Measurements from ENCODE around the gene PDE6D. TPM values are rescaled to one million over a fixed set of nuclear protein-coding genes. Genes with fewer than 3 reads are reported as not detected.

The PDE6D gene
- total and polyA plus RNA-seq, 5 donors = 13.3 to 24.3 (median 17.7) TPM

DNA sequence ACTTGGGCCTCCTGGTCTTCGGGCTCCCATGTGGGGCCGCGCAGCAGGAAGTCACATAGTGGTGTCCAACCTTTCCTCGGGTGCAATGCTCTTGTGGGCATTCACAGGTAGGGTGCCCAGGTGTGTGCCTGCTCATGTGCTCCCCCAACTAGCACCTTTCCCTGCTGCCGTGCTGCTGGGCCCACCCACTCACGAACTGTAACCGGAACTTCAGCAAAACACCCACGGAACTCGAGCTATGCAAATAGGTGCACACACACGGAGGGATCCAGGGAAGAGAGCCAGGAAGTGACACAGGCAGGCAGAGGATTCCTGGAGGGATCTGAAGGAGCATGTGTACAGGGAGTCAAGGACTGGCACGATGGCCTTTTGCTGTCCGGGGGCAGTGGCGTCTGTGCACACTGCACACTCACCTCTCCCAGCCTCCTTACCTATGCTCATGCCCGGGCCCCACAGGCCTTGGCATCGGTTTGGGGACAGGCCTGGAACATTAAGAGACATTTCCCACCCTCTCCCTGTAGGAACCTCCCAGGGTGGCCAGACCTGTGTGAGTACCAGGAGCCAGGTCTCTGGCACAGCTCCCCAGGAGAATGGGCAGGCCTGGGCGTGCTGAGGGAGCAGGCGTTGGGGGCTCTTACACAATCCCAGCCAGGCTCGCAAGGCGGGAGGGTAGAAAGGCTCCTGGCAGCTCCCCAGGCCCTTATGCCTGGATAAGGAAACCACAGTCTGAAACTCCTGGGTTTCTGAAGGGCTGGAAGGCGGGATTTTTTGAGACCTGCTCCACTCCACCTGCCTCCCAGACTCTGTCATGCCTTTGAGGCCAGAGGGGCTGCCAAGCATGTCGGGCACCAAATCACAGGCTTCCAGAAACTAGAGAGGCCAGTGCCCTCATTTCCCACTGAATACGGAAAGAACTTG is 79.4 kb downstream of the PDE6D start:
- DNase-seq (peak; percentile 71 to 81 (median 80)), ATAC-seq (peak in 1 of 2 donors; percentile 4)
- intact Hi-C loops (cut with DNase I) = no loop called here
- Histone ChIP-seq H3K27ac (ENCODE audit: low read length) (no peak overlapping the region), H3K27me3 (ENCODE audit: control insufficient read depth, insufficient read depth) (no peaks in the 10 kb centered on the region), H3K4me3 (ENCODE audit: low read length) (no peak overlapping the region), H3K9me3 (ENCODE audit: control insufficient read depth, low read length) (no peaks in the 10 kb centered on the region), H3K4me1 (ENCODE audit: control insufficient read depth, insufficient read depth, low read length) (peaks cover 3% of the 10 kb centered on the region)
- 55% methylated on average over 22 of the region's 22 CpGs for WGBS

GRCh38 chr2:231699006-231699405 is 82.1 kb downstream of the PDE6D start:
- 67% methylated on average over 9 of the region's 9 CpGs for WGBS
- Histone ChIP-seq H3K4me3 (ENCODE audit: low read length) (no peak overlapping the region), H3K9me3 (ENCODE audit: control insufficient read depth, low read length) (no peaks in the 10 kb centered on the region), H3K27ac (ENCODE audit: low read length) (no peak overlapping the region), H3K27me3 (ENCODE audit: control insufficient read depth, insufficient read depth) (no peaks in the 10 kb centered on the region), H3K4me1 (ENCODE audit: control insufficient read depth, insufficient read depth, low read length) (no peaks in the 10 kb centered on the region)
- ATAC-seq (peak; percentile 57 to 72), DNase-seq (peak in 2 of 3 donors; percentile 61 to 76)
- intact Hi-C loops (cut with DNase I) = no loop called here

GRCh38 chr2:231696004-231696367 is 85.1 kb downstream of the PDE6D start:
- H3K27ac ChIP-seq (ENCODE audit: low read length) = no peak overlapping the region
- no peak for ATAC-seq
- 66% methylated on average over 2 of the region's 2 CpGs for WGBS
- no peaks in the 10 kb centered on the region for H3K4me1 ChIP-seq (ENCODE audit: control insufficient read depth, insufficient read depth, low read length)
- no peak for DNase-seq
- H3K9me3 ChIP-seq (ENCODE audit: control insufficient read depth, low read length) = no peaks in the 10 kb centered on the region
- no peak overlapping the region for H3K4me3 ChIP-seq (ENCODE audit: low read length)
- no peaks in the 10 kb centered on the region for H3K27me3 ChIP-seq (ENCODE audit: control insufficient read depth, insufficient read depth)
- intact Hi-C loops (cut with DNase I) = no loop called here

DNA sequence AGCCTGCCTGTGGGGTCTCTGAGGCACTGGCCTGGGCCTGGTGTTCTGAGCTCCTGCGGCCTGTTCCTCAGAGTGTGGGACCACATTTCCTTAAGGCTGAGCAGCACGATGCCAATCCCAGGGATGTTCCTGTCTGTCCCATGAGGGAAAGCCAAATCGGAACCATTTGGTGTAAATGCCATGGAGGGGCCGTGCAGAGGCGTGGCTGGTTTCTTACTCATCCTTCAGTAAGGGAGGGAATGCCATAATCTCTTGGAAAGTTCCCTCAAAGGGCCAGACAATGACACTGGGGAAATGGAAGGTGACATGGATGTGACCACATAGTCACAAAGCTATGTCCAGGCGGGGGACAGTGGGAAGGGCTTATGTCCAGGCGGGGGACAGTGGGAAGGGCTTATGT is 87.1 kb downstream of the PDE6D start:
- WGBS = 82% methylated on average over 7 of the region's 7 CpGs
- ATAC-seq = no peak
- intact Hi-C loops (cut with DNase I) = no loop called here
- H3K9me3 ChIP-seq (ENCODE audit: control insufficient read depth, low read length) = no peaks in the 10 kb centered on the region
- DNase-seq = no peak
- H3K27me3 ChIP-seq (ENCODE audit: control insufficient read depth, insufficient read depth) = no peaks in the 10 kb centered on the region
- H3K27ac ChIP-seq (ENCODE audit: low read length) = no peak overlapping the region
- no peaks in the 10 kb centered on the region for H3K4me1 ChIP-seq (ENCODE audit: control insufficient read depth, insufficient read depth, low read length)
- H3K4me3 ChIP-seq (ENCODE audit: low read length) = no peak overlapping the region

DNA sequence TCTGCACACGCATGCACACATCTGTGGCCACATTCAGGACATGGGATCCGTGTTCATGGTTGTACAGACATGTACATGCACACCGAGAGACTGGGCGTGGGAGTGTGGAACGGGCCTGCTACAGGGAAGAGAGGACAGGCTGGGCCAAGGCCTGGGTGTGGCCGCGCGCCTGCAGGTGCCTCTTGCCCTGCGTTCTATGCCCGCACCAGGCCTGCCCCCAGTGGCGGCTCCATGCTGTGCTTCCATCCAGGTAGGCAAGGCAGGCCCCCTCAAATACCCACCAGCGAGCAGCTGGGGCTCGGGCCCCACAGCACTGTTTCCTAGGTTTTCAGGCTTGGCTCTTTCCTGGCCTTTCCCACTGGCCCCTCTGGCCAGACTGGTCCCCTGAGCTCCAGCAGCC is 88.2 kb downstream of the PDE6D start:
- intact Hi-C loops (cut with DNase I) = no loop called here
- 95% methylated on average over 13 of the region's 13 CpGs for WGBS
- H3K27me3 ChIP-seq (ENCODE audit: control insufficient read depth, insufficient read depth) = no peaks in the 10 kb centered on the region
- H3K4me1 ChIP-seq (ENCODE audit: control insufficient read depth, insufficient read depth, low read length) = no peaks in the 10 kb centered on the region
- DNase-seq (no peak), ATAC-seq (no peak)
- H3K4me3 ChIP-seq (ENCODE audit: low read length) = no peak overlapping the region
- H3K27ac ChIP-seq (ENCODE audit: low read length) = no peak overlapping the region
- no peaks in the 10 kb centered on the region for H3K9me3 ChIP-seq (ENCODE audit: control insufficient read depth, low read length)

DNA sequence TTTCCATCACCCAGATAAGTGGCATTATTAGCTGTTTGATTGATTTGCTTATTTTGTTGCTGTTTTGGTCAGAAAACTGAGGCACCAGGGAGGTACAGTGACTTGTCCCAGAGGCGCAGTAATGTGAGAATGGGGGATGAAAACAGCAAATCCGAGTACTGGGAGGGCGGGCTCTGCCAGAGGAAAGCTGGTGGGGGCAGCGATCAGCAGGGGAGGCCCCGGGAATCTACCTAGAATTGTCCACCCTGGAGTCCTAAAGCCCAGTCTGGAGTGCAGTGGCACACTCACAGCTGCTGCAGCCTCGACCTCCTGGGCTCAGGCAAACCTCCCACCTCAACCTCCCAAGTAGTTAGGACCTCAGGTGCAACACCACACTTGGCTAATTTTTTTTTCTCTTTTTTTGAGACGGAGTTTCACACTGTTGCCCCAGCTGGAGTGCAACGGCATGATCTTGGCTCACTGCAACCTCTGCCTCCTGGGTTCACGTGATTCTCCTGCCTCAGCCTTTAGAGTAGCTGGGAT is 89.8 kb downstream of the PDE6D start:
- WGBS = 55% methylated on average over 9 of the region's 9 CpGs
- H3K27me3 ChIP-seq (ENCODE audit: control insufficient read depth, insufficient read depth) = no peaks in the 10 kb centered on the region
- intact Hi-C loops (cut with DNase I) = no loop called here
- H3K4me1 ChIP-seq (ENCODE audit: control insufficient read depth, insufficient read depth, low read length) = no peaks in the 10 kb centered on the region
- no peak overlapping the region for H3K4me3 ChIP-seq (ENCODE audit: low read length)
- DNase-seq (no peak), ATAC-seq (no peak)
- no peaks in the 10 kb centered on the region for H3K9me3 ChIP-seq (ENCODE audit: control insufficient read depth, low read length)
- no peak overlapping the region for H3K27ac ChIP-seq (ENCODE audit: low read length)

GRCh38 chr2:231689124-231689893 is 91.8 kb downstream of the PDE6D start:
- intact Hi-C loops (cut with DNase I) = no loop called here
- Histone ChIP-seq H3K4me3 (ENCODE audit: low read length) (no peak overlapping the region), H3K9me3 (ENCODE audit: control insufficient read depth, low read length) (no peaks in the 10 kb centered on the region), H3K27ac (ENCODE audit: low read length) (no peak overlapping the region), H3K4me1 (ENCODE audit: control insufficient read depth, insufficient read depth, low read length) (no peaks in the 10 kb centered on the region), H3K27me3 (ENCODE audit: control insufficient read depth, insufficient read depth) (no peaks in the 10 kb centered on the region)
- ATAC-seq (no peak), DNase-seq (no peak)
- 78% methylated on average over 15 of the region's 15 CpGs for WGBS

- 87% methylated on average over 17 of the region's 17 CpGs for WGBS
- no peak for ATAC-seq
- Histone ChIP-seq H3K9me3 (ENCODE audit: control insufficient read depth, low read length) (no peaks in the 10 kb centered on the region), H3K27me3 (ENCODE audit: control insufficient read depth, insufficient read depth) (no peaks in the 10 kb centered on the region), H3K27ac (ENCODE audit: low read length) (no peak overlapping the region), H3K4me3 (ENCODE audit: low read length) (no peak overlapping the region), H3K4me1 (ENCODE audit: control insufficient read depth, insufficient read depth, low read length) (no peaks in the 10 kb centered on the region)
- intact Hi-C loops (cut with DNase I) = no loop called here
- peak in 1 of 3 donors; percentile 41 for DNase-seq
Observed at GRCh38 chr2:231688719-231689118, 92.4 kb downstream of the PDE6D start.

DNA sequence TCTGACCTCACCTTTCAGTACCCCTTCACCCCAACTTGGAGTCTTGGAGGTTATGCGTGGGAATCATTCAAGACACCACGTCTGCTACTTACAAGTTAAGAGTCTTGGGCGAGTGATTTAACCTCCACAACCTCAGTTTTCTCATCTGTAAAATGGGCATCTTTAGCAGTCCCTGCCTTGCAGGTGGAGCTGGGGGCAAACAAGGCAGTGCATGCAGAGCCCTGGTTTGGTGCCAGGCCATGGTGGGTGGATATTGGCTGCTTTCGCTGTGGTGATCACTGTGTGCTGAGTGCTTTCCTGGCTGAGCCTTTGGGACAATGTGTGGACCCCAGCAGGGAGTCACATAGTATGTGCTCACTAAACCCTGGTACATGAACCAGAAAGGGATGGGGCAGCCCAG is 93.1 kb downstream of the PDE6D start:
- 91% methylated on average over 4 of the region's 4 CpGs for WGBS
- Histone ChIP-seq H3K4me1 (ENCODE audit: control insufficient read depth, insufficient read depth, low read length) (no peaks in the 10 kb centered on the region), H3K27ac (ENCODE audit: low read length) (no peak overlapping the region), H3K27me3 (ENCODE audit: control insufficient read depth, insufficient read depth) (no peaks in the 10 kb centered on the region), H3K4me3 (ENCODE audit: low read length) (no peak overlapping the region), H3K9me3 (ENCODE audit: control insufficient read depth, low read length) (no peaks in the 10 kb centered on the region)
- intact Hi-C loops (cut with DNase I) = no loop called here
- no peak for ATAC-seq
- peak in 1 of 3 donors; percentile 33 for DNase-seq

DNA sequence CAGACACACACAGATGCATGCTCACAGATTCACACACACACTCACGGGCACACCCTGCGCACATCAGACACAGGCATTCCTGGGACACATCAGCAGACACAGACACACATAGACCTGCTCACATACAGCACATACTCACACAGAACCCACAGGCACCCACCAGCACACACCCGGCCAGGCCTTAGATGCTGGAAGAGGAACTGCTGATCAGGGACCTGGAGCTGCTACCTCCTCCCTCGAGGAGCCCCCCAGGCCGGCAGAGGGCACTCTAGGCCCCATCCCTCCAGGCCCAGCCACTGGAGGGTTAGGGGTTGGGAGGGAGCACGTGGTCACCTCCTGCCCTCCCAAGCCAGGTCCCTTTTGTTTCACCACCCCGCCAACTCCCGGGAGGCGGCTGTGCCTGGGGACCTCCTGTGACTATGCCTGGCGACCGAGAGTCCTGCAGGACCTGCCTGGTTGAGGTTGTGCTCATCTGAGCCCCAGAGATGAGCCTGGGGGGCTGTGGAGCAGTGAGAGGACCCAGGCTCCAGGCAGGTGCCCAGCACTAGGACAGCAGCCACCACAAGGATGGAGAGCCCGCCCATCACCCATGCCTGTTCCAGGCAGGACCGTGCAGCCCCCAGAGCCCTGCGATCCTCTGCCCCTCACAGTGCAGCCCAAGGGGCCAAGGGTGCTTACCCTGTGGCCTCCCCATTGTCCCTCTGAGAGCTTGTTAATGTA is 93.8 kb downstream of the PDE6D start:
- H3K9me3 ChIP-seq (ENCODE audit: control insufficient read depth, low read length) = no peaks in the 10 kb centered on the region
- WGBS = 38% methylated on average over 14 of the region's 14 CpGs
- no peaks in the 10 kb centered on the region for H3K4me1 ChIP-seq (ENCODE audit: control insufficient read depth, insufficient read depth, low read length)
- intact Hi-C loops (cut with DNase I) = no loop called here
- no peak overlapping the region for H3K4me3 ChIP-seq (ENCODE audit: low read length)
- DNase-seq (peak; percentile 72 to 88 (median 81)), ATAC-seq (peak; percentile 40 to 79)
- H3K27ac ChIP-seq (ENCODE audit: low read length) = no peak overlapping the region
- H3K27me3 ChIP-seq (ENCODE audit: control insufficient read depth, insufficient read depth) = no peaks in the 10 kb centered on the region

Data from right cardiac atrium (tissue), 5 donors.